ENCODE measurements around the gene FKBP15. TPM values are rescaled to one million over a fixed set of nuclear protein-coding genes. Genes with fewer than 3 reads are reported as not detected.
"Not testable (repeated sequence)": the region's sequence is repeated elsewhere in the genome, so short reads cannot be mapped to it uniquely, and the experiment has no call there.

FKBP15 gene
- total RNA-seq, 5 donors from 2014 or later (not counting 1 experiment from before 2014, with no cell fraction given) = 22.2 to 31.8 (median 29.5) TPM

GRCh38 chr9:113148372-113148705, 72.7 kb downstream of the FKBP15 start:
- DNase-seq = no peak
- H3K9me3 Mint-ChIP-seq = no peaks in the 10 kb centered on the region
- H3K4me1 Mint-ChIP-seq = peaks cover 13 to 22% (median 20%) of the 10 kb centered on the region in 3 donors
- no peak overlapping the region for H3K4me3 ChIP-seq (ENCODE audit: control insufficient read depth in 1 of 2, extremely low read depth in 1 of 2, low read length in 1 of 2)
- no peak overlapping the region for H3K27ac ChIP-seq (ENCODE audit: low read length)
- no peak overlapping the region for H3K4me3 Mint-ChIP-seq
- no peak overlapping the region for H3K27ac Mint-ChIP-seq
- peaks cover 2 to 17% of the 10 kb centered on the region in 2 experiments for H3K27me3 ChIP-seq (replicated peaks in 1 of 2; ENCODE audit: control insufficient read depth in 2 of 2, extremely low read depth in 1 of 2, insufficient read depth in 2 of 2, low read length in 1 of 2)
- H3K27me3 Mint-ChIP-seq = peaks cover 17 to 20% of the 10 kb centered on the region in 2 donors
- H3K4me1 ChIP-seq (ENCODE audit: control insufficient read depth in 1 of 2, extremely low read depth in 1 of 2, insufficient read depth in 2 of 2, low read length in 2 of 2) = peaks cover 3 to 16% of the 10 kb centered on the region in 2 experiments
- 90% methylated on average over 2 of the region's 6 CpGs for WGBS (ENCODE audit: insufficient coverage)
- no peaks in the 10 kb centered on the region for H3K36me3 ChIP-seq (ENCODE audit: control insufficient read depth in 2 of 2, extremely low read depth in 1 of 2, insufficient read depth in 1 of 2, low read length in 1 of 2)
- no peaks in the 10 kb centered on the region for H3K9me3 ChIP-seq
- no peaks in the 10 kb centered on the region for H3K36me3 Mint-ChIP-seq
- ATAC-seq (replicated peaks in 1 of 4) = no peak
- ChIA-PET POLR2A (no interaction called here), CTCF (no interaction called here)

- H3K4me3 ChIP-seq (ENCODE audit: control insufficient read depth in 1 of 2, extremely low read depth in 1 of 2, low read length in 1 of 2) = no peak overlapping the region
- Mint-ChIP-seq H3K4me3 (no peak overlapping the region), H3K36me3 (peaks cover 5% of the 10 kb centered on the region), H3K4me1 (no peaks in the 10 kb centered on the region), H3K9me3 (peaks cover 8 to 13% (median 12%) of the 10 kb centered on the region in 3 donors), H3K27ac (no peak overlapping the region), H3K27me3 (peaks cover 26 to 29% of the 10 kb centered on the region in 2 donors)
- ATAC-seq (replicated peaks in 1 of 4) = no peak
- no peaks in the 10 kb centered on the region for H3K36me3 ChIP-seq (ENCODE audit: control insufficient read depth in 2 of 2, extremely low read depth in 1 of 2, insufficient read depth in 1 of 2, low read length in 1 of 2)
- H3K27me3 ChIP-seq (replicated peaks in 1 of 2; ENCODE audit: control insufficient read depth in 2 of 2, extremely low read depth in 1 of 2, insufficient read depth in 2 of 2, low read length in 1 of 2) = peaks cover 2 to 21% of the 10 kb centered on the region in 2 experiments
- no peak for DNase-seq
- no peak overlapping the region for H3K27ac ChIP-seq (ENCODE audit: low read length)
- H3K4me1 ChIP-seq (ENCODE audit: control insufficient read depth in 1 of 2, extremely low read depth in 1 of 2, insufficient read depth in 2 of 2, low read length in 2 of 2) = no peaks in the 10 kb centered on the region
- ChIA-PET CTCF (no interaction called here), POLR2A (no interaction called here)
- H3K9me3 ChIP-seq = peaks cover 4% of the 10 kb centered on the region
- 83% methylated on average over 3 of the region's 5 CpGs for WGBS (ENCODE audit: insufficient coverage)
These were observed 77.4 kb downstream of the FKBP15 start for GRCh38 chr9:113143432-113144227.

- H3K4me1 Mint-ChIP-seq; H3K4me1 ChIP-seq (ENCODE audit: control insufficient read depth in 1 of 2, extremely low read depth in 1 of 2, insufficient read depth in 2 of 2, low read length in 2 of 2); H3K9me3 ChIP-seq; H3K27ac Mint-ChIP-seq; H3K4me3 ChIP-seq (ENCODE audit: control insufficient read depth in 1 of 2, extremely low read depth in 1 of 2, low read length in 1 of 2); POLR2A ChIA-PET; DNase-seq; H3K36me3 ChIP-seq (ENCODE audit: control insufficient read depth in 2 of 2, extremely low read depth in 1 of 2, insufficient read depth in 1 of 2, low read length in 1 of 2); H3K36me3 Mint-ChIP-seq; CTCF ChIA-PET; H3K4me3 Mint-ChIP-seq; ATAC-seq (replicated peaks in 1 of 4); H3K27ac ChIP-seq (ENCODE audit: low read length): not testable (repeated sequence)
- Mint-ChIP-seq H3K27me3 (peaks cover 27% of the 10 kb centered on the region in 2 donors), H3K9me3 (peaks cover 8 to 13% (median 12%) of the 10 kb centered on the region in 3 donors)
- peaks cover 0 to 19% of the 10 kb centered on the region in 2 experiments for H3K27me3 ChIP-seq (replicated peaks in 1 of 2; ENCODE audit: control insufficient read depth in 2 of 2, extremely low read depth in 1 of 2, insufficient read depth in 2 of 2, low read length in 1 of 2)
- WGBS (ENCODE audit: insufficient coverage) = 100% methylated on average over 7 of the region's 9 CpGs
These were observed 80.2 kb downstream of the FKBP15 start for GRCh38 chr9:113140896-113141295.

GRCh38 chr9:113139953-113140352, 81.1 kb downstream of the FKBP15 start:
- Histone ChIP-seq H3K4me3 (ENCODE audit: control insufficient read depth in 1 of 2, extremely low read depth in 1 of 2, low read length in 1 of 2) (no peak overlapping the region), H3K36me3 (ENCODE audit: control insufficient read depth in 2 of 2, extremely low read depth in 1 of 2, insufficient read depth in 1 of 2, low read length in 1 of 2) (no peaks in the 10 kb centered on the region), H3K27me3 (replicated peaks in 1 of 2; ENCODE audit: control insufficient read depth in 2 of 2, extremely low read depth in 1 of 2, insufficient read depth in 2 of 2, low read length in 1 of 2) (peaks cover 0 to 15% of the 10 kb centered on the region in 2 experiments), H3K9me3 (peaks cover 4% of the 10 kb centered on the region), H3K4me1 (ENCODE audit: control insufficient read depth in 1 of 2, extremely low read depth in 1 of 2, insufficient read depth in 2 of 2, low read length in 2 of 2) (no peaks in the 10 kb centered on the region), H3K27ac (ENCODE audit: low read length) (no peak overlapping the region)
- peaks cover 5% of the 10 kb centered on the region for H3K36me3 Mint-ChIP-seq
- no peak for DNase-seq
- WGBS (ENCODE audit: insufficient coverage) = no CpG with 5 or more reads among the region's 5 CpGs
- peaks cover 19 to 26% of the 10 kb centered on the region in 2 donors for H3K27me3 Mint-ChIP-seq
- H3K4me3 Mint-ChIP-seq = no peak overlapping the region
- no peaks in the 10 kb centered on the region for H3K4me1 Mint-ChIP-seq
- no peak overlapping the region for H3K27ac Mint-ChIP-seq
- H3K9me3 Mint-ChIP-seq = peaks cover 8 to 13% (median 12%) of the 10 kb centered on the region in 3 donors
- ChIA-PET CTCF (interaction anchor here (0.6 kb wide), 2 partner anchors 172 to 446 kb away, joined by 3 read pairs; no protein-coding TSS in a partner anchor), POLR2A (no interaction called here)
- ATAC-seq (replicated peaks in 1 of 4) = no peak

GRCh38 chr9:113139225-113139829, 81.8 kb downstream of the FKBP15 start:
- Histone ChIP-seq H3K27ac (ENCODE audit: low read length) (no peak overlapping the region), H3K36me3 (ENCODE audit: control insufficient read depth in 2 of 2, extremely low read depth in 1 of 2, insufficient read depth in 1 of 2, low read length in 1 of 2) (no peaks in the 10 kb centered on the region), H3K27me3 (replicated peaks in 1 of 2; ENCODE audit: control insufficient read depth in 2 of 2, extremely low read depth in 1 of 2, insufficient read depth in 2 of 2, low read length in 1 of 2) (peaks cover 0 to 13% of the 10 kb centered on the region in 2 experiments), H3K4me1 (ENCODE audit: control insufficient read depth in 1 of 2, extremely low read depth in 1 of 2, insufficient read depth in 2 of 2, low read length in 2 of 2) (no peaks in the 10 kb centered on the region), H3K9me3 (peaks cover 4% of the 10 kb centered on the region), H3K4me3 (ENCODE audit: control insufficient read depth in 1 of 2, extremely low read depth in 1 of 2, low read length in 1 of 2) (no peak overlapping the region)
- H3K27me3 Mint-ChIP-seq = peaks cover 12 to 20% of the 10 kb centered on the region in 2 donors
- WGBS (ENCODE audit: insufficient coverage) = 65% methylated on average over 3 of the region's 4 CpGs
- POLR2A ChIA-PET = no interaction called here
- peaks cover 5% of the 10 kb centered on the region for H3K36me3 Mint-ChIP-seq
- peaks cover 8 to 13% (median 12%) of the 10 kb centered on the region in 3 donors for H3K9me3 Mint-ChIP-seq
- CTCF ChIA-PET = interaction anchor here (0.6 kb wide), 2 partner anchors 173 to 447 kb away, joined by 3 read pairs; no protein-coding TSS in a partner anchor
- no peak overlapping the region for H3K4me3 Mint-ChIP-seq
- no peaks in the 10 kb centered on the region for H3K4me1 Mint-ChIP-seq
- H3K27ac Mint-ChIP-seq = no peak overlapping the region
- DNase-seq (no peak), ATAC-seq (replicated peaks in 1 of 4) (no peak)

GRCh38 chr9:113138760-113139159, 82.3 kb downstream of the FKBP15 start:
- WGBS (ENCODE audit: insufficient coverage) = no CpG with 5 or more reads among the region's 3 CpGs
- POLR2A ChIA-PET = no interaction called here
- no peak overlapping the region for H3K27ac ChIP-seq (ENCODE audit: low read length)

More at GRCh38 chr9:113138760-113139159, 82.3 kb downstream of the FKBP15 start:
- Mint-ChIP-seq H3K9me3 (peaks cover 8 to 13% (median 12%) of the 10 kb centered on the region in 3 donors), H3K4me1 (no peaks in the 10 kb centered on the region), H3K36me3 (peaks cover 5% of the 10 kb centered on the region), H3K27ac (no peak overlapping the region), H3K4me3 (no peak overlapping the region), H3K27me3 (peaks cover 10 to 17% of the 10 kb centered on the region in 2 donors)
- Histone ChIP-seq H3K36me3 (ENCODE audit: control insufficient read depth in 2 of 2, extremely low read depth in 1 of 2, insufficient read depth in 1 of 2, low read length in 1 of 2) (no peaks in the 10 kb centered on the region), H3K4me3 (ENCODE audit: control insufficient read depth in 1 of 2, extremely low read depth in 1 of 2, low read length in 1 of 2) (no peak overlapping the region), H3K9me3 (peaks cover 4% of the 10 kb centered on the region), H3K27me3 (replicated peaks in 1 of 2; ENCODE audit: control insufficient read depth in 2 of 2, extremely low read depth in 1 of 2, insufficient read depth in 2 of 2, low read length in 1 of 2) (peaks cover 0 to 8% of the 10 kb centered on the region in 2 experiments), H3K4me1 (ENCODE audit: control insufficient read depth in 1 of 2, extremely low read depth in 1 of 2, insufficient read depth in 2 of 2, low read length in 2 of 2) (no peaks in the 10 kb centered on the region)
- no peak for ATAC-seq (replicated peaks in 1 of 4)
- CTCF ChIA-PET = no interaction called here
- DNase-seq = no peak

All from T-cell (primary cell).